ENCODE measurements around the gene GIGYF1.

- TF ChIP-seq CTCF (conservative IDR thresholded peaks at IDR 0.05; ENCODE audit: low read depth, low read length) (no peak), EZH2 (IDR thresholded peaks at IDR 0.05; ENCODE audit: borderline replicate concordance, low read depth, low read length, poor library complexity, severe bottlenecking) (no peak)
These were observed 20.7 kb upstream of the GIGYF1 start for GRCh38 chr7:100714725-100715124.
